Mesodermal cell (in vitro differentiated cells): ENCODE data around the gene BAHD1.

Experiments used
- H3K27ac ChIP-seq: 2 replicates; pipeline ENCODE4 v1.7.0; 2013; ENCODE audit warnings: mild to moderate bottlenecking, low read depth, low read length, moderate library complexity; ENCODE audit not compliant: severe bottlenecking
- H3K36me3 ChIP-seq: 2 replicates; pipeline ENCODE4 v1.7.1; 2013; ENCODE audit warnings: mild to moderate bottlenecking, low read length, moderate library complexity; ENCODE audit not compliant: control insufficient read depth, insufficient read depth
- H3K4me1 ChIP-seq: one replicate; pipeline ENCODE4 v1.7.1; 2013; ENCODE audit warnings: mild to moderate bottlenecking, low read length; ENCODE audit not compliant: insufficient read depth, control insufficient read depth, poor library complexity, severe bottlenecking
- H3K4me3 ChIP-seq: 2 replicates; pipeline ENCODE4 v1.7.0; 2013; ENCODE audit warnings: low read length, control low read depth, mild to moderate bottlenecking; ENCODE audit not compliant: insufficient read depth, poor library complexity, severe bottlenecking; ENCODE audit errors: extremely low read depth
- H3K9me3 ChIP-seq: 2 replicates; pipeline ENCODE4 v1.7.1; 2013; ENCODE audit warnings: mild to moderate bottlenecking, low read length, moderate library complexity; ENCODE audit not compliant: control insufficient read depth
- WGBS, 2 experiments: methylation state at CpG; one replicate each; pipeline ENCODE4 v1.1.5; 2013; ENCODE audit warnings: missing lambda C conversion rate in 2 of 2; ENCODE audit not compliant: insufficient coverage in 2 of 2; 5-methylcytosine and 5-hydroxymethylcytosine counted together

The BAHD1 gene

GRCh38 chr15:40469776-40470390 is 29.1 kb downstream of the BAHD1 start:
- H3K36me3 ChIP-seq = peaks cover 43% of the 10 kb centered on the region
- no peak overlapping the region for H3K4me3 ChIP-seq
- H3K4me1 ChIP-seq = peaks cover 15% of the 10 kb centered on the region
- H3K9me3 ChIP-seq = no peaks in the 10 kb centered on the region
- 90% methylated on average over 7 of the region's 7 CpGs for WGBS, 2 experiments
- peak overlapping the region; percentile 87 for H3K27ac ChIP-seq

DNA sequence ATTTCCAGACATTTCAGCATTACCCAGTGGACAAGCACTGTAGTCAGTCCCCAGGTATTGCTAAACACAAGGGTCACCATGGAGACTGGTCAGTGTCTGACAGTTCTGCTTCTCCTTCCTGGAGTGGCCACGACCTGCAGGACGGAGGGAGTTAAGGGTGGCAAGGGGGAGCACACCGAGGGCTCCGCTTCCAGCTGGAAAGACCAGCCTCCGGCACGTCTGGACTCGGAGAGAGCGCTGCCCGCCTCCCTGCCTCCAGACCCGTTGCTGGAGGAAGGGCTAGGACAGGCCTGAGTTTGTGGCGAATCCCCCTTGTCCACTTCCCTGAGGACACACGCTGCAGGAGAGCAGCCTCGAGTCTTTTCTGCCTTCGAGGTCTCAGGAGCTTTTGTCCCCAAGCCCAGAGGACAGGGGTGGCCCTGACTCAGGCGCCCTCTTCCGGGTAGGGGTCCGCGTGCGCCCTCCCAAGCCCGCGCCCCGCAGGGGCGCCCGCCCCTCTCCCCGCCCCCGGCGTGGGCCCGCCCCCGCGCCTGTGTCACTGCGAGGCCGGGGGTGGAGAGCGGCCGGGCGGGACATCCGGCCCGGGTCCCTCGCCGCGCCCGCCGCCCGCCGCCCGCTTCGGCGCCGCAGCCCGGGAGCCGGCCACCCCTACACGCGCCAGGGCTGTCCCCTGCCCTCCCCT is 29.8 kb downstream of the BAHD1 start, which contains the start of gene CHST14:
TSS of gene CHST14 (plus strand) at position 562 of the 682 bp plus-strand sequence. CDS start 230 bp downstream, outside the sequence.
- H3K27ac ChIP-seq = peak within 1 kb of the TSS; percentile 87
- WGBS, 2 experiments = 5 to 8% methylated on average over 4 to 14 of the region's 52 CpGs
- no peaks in the 10 kb centered on the region for H3K9me3 ChIP-seq
- peak within 1 kb of the TSS; percentile 56 for H3K4me3 ChIP-seq
- H3K36me3 ChIP-seq = peaks cover 36% of the 10 kb centered on the region
- peaks cover 15% of the 10 kb centered on the region for H3K4me1 ChIP-seq

GRCh38 chr15:40471105-40471807 is 30.5 kb downstream of the BAHD1 start:
- Histone ChIP-seq H3K9me3 (no peaks in the 10 kb centered on the region), H3K27ac (peak overlapping the region; percentile 64), H3K36me3 (peaks cover 29% of the 10 kb centered on the region), H3K4me1 (peaks cover 15% of the 10 kb centered on the region), H3K4me3 (peak overlapping the region; percentile 56)
- WGBS, 2 experiments = 2% methylated on average over 47 to 50 of the region's 60 CpGs

GRCh38 chr15:40471808-40472150 is 31.0 kb downstream of the BAHD1 start:
- H3K9me3 ChIP-seq = no peaks in the 10 kb centered on the region
- WGBS, 2 experiments = 18 to 23% methylated on average over 12 to 13 of the region's 16 CpGs
- peaks cover 15% of the 10 kb centered on the region for H3K4me1 ChIP-seq
- peaks cover 25% of the 10 kb centered on the region for H3K36me3 ChIP-seq
- peak overlapping the region; percentile 56 for H3K4me3 ChIP-seq
- no peak overlapping the region for H3K27ac ChIP-seq

DNA sequence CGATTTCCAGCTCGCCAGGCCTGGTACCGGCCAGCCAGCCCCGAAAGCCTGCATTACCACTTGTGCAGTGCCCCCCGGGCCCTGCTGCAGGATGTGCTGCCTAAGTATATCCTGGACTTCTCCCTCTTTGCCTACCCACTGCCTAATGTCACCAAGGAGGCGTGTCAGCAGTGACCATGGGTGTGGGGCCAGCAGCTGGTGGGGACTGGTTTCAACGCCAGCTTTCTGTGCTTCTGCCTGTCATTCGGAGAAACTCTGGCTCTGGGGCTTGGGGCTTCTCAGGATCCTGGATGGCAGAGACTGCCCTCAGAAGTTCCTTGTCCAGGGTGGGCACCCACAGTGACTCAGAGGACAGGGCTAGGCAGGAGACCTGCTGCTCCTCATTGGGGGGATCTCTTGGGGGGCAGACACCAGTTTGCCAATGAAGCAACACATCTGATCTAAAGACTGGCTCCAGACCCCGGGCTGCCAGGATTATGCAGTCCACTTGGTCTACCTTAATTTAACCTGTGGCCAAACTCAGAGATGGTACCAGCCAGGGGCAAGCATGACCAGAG is 31.5 kb downstream of the BAHD1 start:
- no peaks in the 10 kb centered on the region for H3K9me3 ChIP-seq
- H3K36me3 ChIP-seq = peaks cover 20% of the 10 kb centered on the region
- 83 to 86% methylated on average over 9 of the region's 9 CpGs for WGBS, 2 experiments
- peaks cover 15% of the 10 kb centered on the region for H3K4me1 ChIP-seq
- H3K27ac ChIP-seq = no peak overlapping the region
- peak overlapping the region; percentile 56 for H3K4me3 ChIP-seq

DNA sequence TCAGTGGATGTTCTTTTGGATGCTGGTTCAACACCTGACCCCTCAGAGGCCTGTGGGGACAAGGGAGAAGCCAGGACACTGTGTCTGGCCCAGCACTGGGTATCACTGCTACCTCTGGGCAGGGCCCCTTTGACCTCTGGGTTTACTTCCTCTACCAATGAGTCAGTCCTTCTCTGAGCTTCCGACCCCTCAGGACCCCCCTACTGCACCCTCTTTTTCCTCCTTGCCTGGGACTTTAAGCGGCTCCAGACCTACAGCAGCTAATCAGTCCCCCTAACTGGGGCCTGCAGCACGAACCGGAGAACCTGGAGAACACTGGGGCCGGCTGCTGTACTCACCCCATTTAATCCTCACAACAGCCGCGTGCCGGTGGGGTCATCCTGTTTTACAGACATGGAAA is 33.8 kb downstream of the BAHD1 start:
- Histone ChIP-seq H3K27ac (no peak overlapping the region), H3K36me3 (peaks cover 11% of the 10 kb centered on the region), H3K9me3 (no peaks in the 10 kb centered on the region), H3K4me1 (peaks cover 17% of the 10 kb centered on the region), H3K4me3 (no peak overlapping the region)
- 92 to 100% methylated on average over 2 to 5 of the region's 8 CpGs for WGBS, 2 experiments

GRCh38 chr15:40477642-40478327 is 37.0 kb downstream of the BAHD1 start:
- peaks cover 3% of the 10 kb centered on the region for H3K4me1 ChIP-seq
- no peaks in the 10 kb centered on the region for H3K9me3 ChIP-seq
- H3K4me3 ChIP-seq = no peak overlapping the region
- H3K27ac ChIP-seq = no peak overlapping the region
- WGBS, 2 experiments = 45 to 50% methylated on average over 4 of the region's 5 CpGs
- peaks cover 3% of the 10 kb centered on the region for H3K36me3 ChIP-seq

GRCh38 chr15:40479024-40479423 is 38.3 kb downstream of the BAHD1 start:
- Histone ChIP-seq H3K27ac (no peak overlapping the region), H3K36me3 (no peaks in the 10 kb centered on the region), H3K4me1 (peaks cover 3% of the 10 kb centered on the region), H3K9me3 (no peaks in the 10 kb centered on the region), H3K4me3 (no peak overlapping the region)

- WGBS, 2 experiments = 80 to 92% methylated on average over 1 of the region's 1 CpG
- peaks cover 3% of the 10 kb centered on the region for H3K4me1 ChIP-seq
- H3K36me3 ChIP-seq = no peaks in the 10 kb centered on the region
- H3K4me3 ChIP-seq = no peak overlapping the region
- H3K27ac ChIP-seq = no peak overlapping the region
- no peaks in the 10 kb centered on the region for H3K9me3 ChIP-seq
Measured at GRCh38 chr15:40481341-40482074, 40.8 kb downstream of the BAHD1 start.

DNA sequence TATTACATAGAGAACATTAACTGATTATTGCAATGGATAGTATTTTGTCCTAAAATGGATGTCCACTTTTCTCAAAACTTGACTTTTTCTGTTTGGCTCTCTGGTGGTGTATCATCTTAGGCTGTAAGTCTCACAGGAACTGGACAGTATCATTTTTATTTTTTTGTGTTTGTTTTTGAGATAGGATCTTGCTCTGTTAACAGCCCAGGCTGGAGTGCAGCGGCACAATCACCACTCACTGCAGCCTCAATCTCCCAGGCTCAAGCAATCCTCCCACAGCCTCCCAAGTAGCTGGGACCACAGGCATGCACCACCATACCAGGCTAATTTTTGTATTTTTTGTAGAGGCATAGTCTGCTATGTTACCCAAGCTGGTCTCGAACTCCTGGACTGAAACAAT is 43.2 kb downstream of the BAHD1 start:
- Histone ChIP-seq H3K9me3 (no peaks in the 10 kb centered on the region), H3K4me3 (no peak overlapping the region), H3K36me3 (no peaks in the 10 kb centered on the region), H3K27ac (no peak overlapping the region), H3K4me1 (peaks cover 3% of the 10 kb centered on the region)
- 80% methylated on average over 1 of the region's 2 CpGs; no CpG with 5 or more reads in 1 of the 2 experiments for WGBS, 2 experiments
